Panc1 (cell line): Measurements from ENCODE around the gene NDUFAF2. TPM values are rescaled to one million over a fixed set of nuclear protein-coding genes. Genes with fewer than 3 reads are reported as not detected.

Source experiments
- ATAC-seq: fragments of 200-7000 bp; cut with Tn5 transposase; 2 replicates; pipeline ENCODE4 v1.9.1; 2020; ENCODE audit warnings: mild to moderate bottlenecking, moderate library complexity
- BruUV-seq: library from RNA; stranded (reverse); fragments of 400-500 nt; replicated peaks from 2 replicates; lab custom pipeline; 2021; lab: Mats Ljungman, UMichigan
- CTCF ChIA-PET: fragments of 300-600 bp; sonication (Branson Sonifier 250); formaldehyde crosslinking; loops from one replicate; lab custom pipeline; 2022; ENCODE audit warnings: antibody characterized with exemption; lab: Charles Lee
- POLR2A ChIA-PET: fragments of 300-600 bp; sonication (Branson Sonifier 250); formaldehyde crosslinking; loops from one replicate; lab custom pipeline; 2022; ENCODE audit warnings: antibody characterized with exemption; lab: Charles Lee
- DNase-seq: peaks from one replicate; pipeline ENCODE4 v3.0.0-alpha.2; 2010; ENCODE audit warnings: low read depth, low spot score
- H3K27ac ChIP-seq: 2 replicates; pipeline ENCODE4 v1.5.1; 2011; ENCODE audit warnings: mild to moderate bottlenecking, low read length, inconsistent platforms
- H3K27me3 ChIP-seq: fragments of 200-500 bp; sonication (Bioruptor generic); 2 replicates; pipeline ENCODE4 v1.6.0; 2014; ENCODE audit warnings: low read length, inconsistent platforms; ENCODE audit not compliant: control insufficient read depth, insufficient read depth
- H3K36me3 ChIP-seq: fragments of 200-500 bp; sonication (Bioruptor generic); 2 replicates; pipeline ENCODE4 v1.5.1; 2014; ENCODE audit warnings: inconsistent platforms, mild to moderate bottlenecking, low read length, moderate library complexity; ENCODE audit not compliant: control insufficient read depth, insufficient read depth
- H3K4me1 ChIP-seq: 2 replicates; pipeline ENCODE4 v1.5.1; 2011; ENCODE audit warnings: inconsistent platforms, mild to moderate bottlenecking, low read length, moderate library complexity; ENCODE audit not compliant: control insufficient read depth, insufficient read depth
- H3K4me3 ChIP-seq, 2 experiments: 2 replicates each; pipeline ENCODE4 v1.5.1; 2011 to 2012; ENCODE audit warnings: low read depth in 2 of 2, low read length in 2 of 2, mild to moderate bottlenecking in 2 of 2, inconsistent platforms in 1 of 2, moderate library complexity in 1 of 2
- H3K9me3 ChIP-seq: fragments of 200-500 bp; sonication (Bioruptor generic); 2 replicates; pipeline ENCODE4 v1.5.1; 2014; ENCODE audit warnings: low read depth, mild to moderate bottlenecking, inconsistent platforms, low read length, moderate library complexity; ENCODE audit not compliant: control insufficient read depth, insufficient read depth
- CTCF ChIP-seq: fragments of 450-650 bp; IDR thresholded peaks from 2 replicates; pipeline ENCODE4 v1.5.1; 2017; ENCODE audit warnings: mild to moderate bottlenecking
- POLR2AphosphoS5 ChIP-seq: IDR thresholded peaks from 2 replicates; pipeline ENCODE4 v1.6.1; 2012; ENCODE audit warnings: mild to moderate bottlenecking, low read depth, low read length, moderate library complexity
- REST ChIP-seq, 2 experiments: IDR thresholded peaks; 2 replicates each; pipeline ENCODE4 v1.6.1; 2011 to 2012; ENCODE audit warnings: low read depth in 2 of 2, control low read depth in 1 of 2, low read length in 1 of 2, mild to moderate bottlenecking in 1 of 2, moderate library complexity in 1 of 2; ENCODE audit not compliant: insufficient read depth in 1 of 2
- SIN3A ChIP-seq: IDR thresholded peaks from 2 replicates; pipeline ENCODE4 v1.6.1; 2012; ENCODE audit warnings: low read depth, mild to moderate bottlenecking, low read length, moderate library complexity, borderline replicate concordance; ENCODE audit not compliant: insufficient read depth
- TCF7L2 ChIP-seq: IDR thresholded peaks from 2 replicates; pipeline ENCODE4 v1.6.1; 2011; ENCODE audit warnings: mild to moderate bottlenecking, low read depth, low read length, inconsistent platforms
- in situ Hi-C: cut with HindIII; loops from 2 replicates; pipeline ENCODE4 v1.10.0; 2016; ENCODE audit warnings: low sequenced_read_pairs, low pct_unique_long_range_greater_than_20kb
- intact Hi-C: fragments of 100-400 bp; cut with micrococcal nuclease; formaldehyde crosslinking; loops from one replicate; pipeline ENCODE4 v1.10.0; 2022; ENCODE audit not compliant: unreplicated experiment
- total RNA-seq: library from RNA; stranded (reverse); gene quantifications from one replicate; pipeline ENCODE4 v1.2.1, GENCODE V29; 2021; ENCODE audit not compliant: unreplicated experiment

NDUFAF2 gene
- total RNA-seq, 1 experiment from 2014 or later = 41.6 TPM

GRCh38 chr5:61114441-61114840 lies 169.4 kb downstream of the NDUFAF2 start:
- ATAC-seq (no peak), DNase-seq (no peak)
- Histone ChIP-seq H3K4me1 (no peaks in the 10 kb centered on the region), H3K36me3 (no peaks in the 10 kb centered on the region), H3K27ac (no peak overlapping the region), H3K4me3 (no peak overlapping the region), H3K9me3 (no peaks in the 10 kb centered on the region), H3K27me3 (no peaks in the 10 kb centered on the region)
- TF ChIP-seq REST (IDR thresholded peaks at IDR 0.05; ENCODE audit: insufficient read depth in 1 of 2, low read depth in 2 of 2, low read length in 1 of 2) = no peak
- no peak for TF ChIP-seq SIN3A
- no peak for TF ChIP-seq TCF7L2
- in situ Hi-C loops = no loop called here
- ChIA-PET CTCF (no interaction called here), POLR2A (no interaction called here)
- intact Hi-C loops = no loop called here
- no TSS peak for BruUV-seq

- H3K4me1 ChIP-seq = no peaks in the 10 kb centered on the region
- no peaks in the 10 kb centered on the region for H3K9me3 ChIP-seq
- no peaks in the 10 kb centered on the region for H3K36me3 ChIP-seq
- no peak overlapping the region for H3K27ac ChIP-seq
- ChIA-PET CTCF (no interaction called here), POLR2A (no interaction called here)
- intact Hi-C loops (no loop called here), in situ Hi-C loops (no loop called here)
- DNase-seq = no peak
- ATAC-seq = no peak
- no peak for TF ChIP-seq POLR2AphosphoS5
- TF ChIP-seq CTCF = no peak
- TF ChIP-seq TCF7L2 = no peak
- BruUV-seq = no TSS peak
- no peaks in the 10 kb centered on the region for H3K27me3 ChIP-seq
- H3K4me3 ChIP-seq = no peak overlapping the region
These were observed 171.0 kb downstream of the NDUFAF2 start for GRCh38 chr5:61115968-61116367.

- Histone ChIP-seq H3K27ac (no peak overlapping the region), H3K36me3 (no peaks in the 10 kb centered on the region), H3K9me3 (no peaks in the 10 kb centered on the region), H3K4me1 (no peaks in the 10 kb centered on the region), H3K27me3 (no peaks in the 10 kb centered on the region), H3K4me3 (no peak overlapping the region)
- in situ Hi-C loops (no loop called here), intact Hi-C loops (no loop called here)
- no TSS peak for BruUV-seq
- ChIA-PET POLR2A (no interaction called here), CTCF (no interaction called here)
- no peak for TF ChIP-seq CTCF
- TF ChIP-seq REST (IDR thresholded peaks at IDR 0.05; ENCODE audit: insufficient read depth in 1 of 2, low read depth in 2 of 2, low read length in 1 of 2) = no peak
- TF ChIP-seq TCF7L2 = no peak
- no peak for TF ChIP-seq SIN3A
- no peak for TF ChIP-seq POLR2AphosphoS5
- ATAC-seq (no peak), DNase-seq (no peak)
These were observed 174.1 kb downstream of the NDUFAF2 start for GRCh38 chr5:61119066-61119465.
